ENCODE measurements around the gene FAM193B. TPM values are rescaled to one million over a fixed set of nuclear protein-coding genes. Genes with fewer than 3 reads are reported as not detected.
"Not testable (repeated sequence)": the region's sequence is repeated elsewhere in the genome, so short reads cannot be mapped to it uniquely, and the experiment has no call there.

The FAM193B gene
- total RNA-seq, 1 experiment from 2014 or later = 58.5 TPM

- BruUV-seq (replicated peaks) = no TSS peak
- Histone ChIP-seq H3K4me3 (ENCODE audit: low read depth in 2 of 2, low read length in 2 of 2) (no peak overlapping the region), H3K27ac (ENCODE audit: low read length) (no peak overlapping the region), H3K4me1 (ENCODE audit: control insufficient read depth, insufficient read depth, low read length) (no peaks in the 10 kb centered on the region), H3K9me3 (ENCODE audit: control insufficient read depth, insufficient read depth, low read depth, low read length) (no peaks in the 10 kb centered on the region), H3K36me3 (ENCODE audit: control insufficient read depth, insufficient read depth, low read length) (no peaks in the 10 kb centered on the region), H3K27me3 (ENCODE audit: control insufficient read depth, insufficient read depth, low read length) (no peaks in the 10 kb centered on the region)
- in situ Hi-C loops (cut with HindIII; ENCODE audit: low pct_unique_long_range_greater_than_20kb, low sequenced_read_pairs) (no loop called here), intact Hi-C loops (cut with micrococcal nuclease; ENCODE audit: unreplicated experiment) (no loop called here)
- ATAC-seq (no peak), DNase-seq (ENCODE audit: low read depth, low spot score) (no peak)
- TF ChIP-seq POLR2AphosphoS5 (IDR thresholded peaks at IDR 0.05; ENCODE audit: low read depth, low read length) = no peak
- TF ChIP-seq REST (IDR thresholded peaks at IDR 0.05; ENCODE audit: insufficient read depth in 1 of 2, low read depth in 2 of 2, low read length in 1 of 2) = no peak
- no peak for TF ChIP-seq SIN3A (IDR thresholded peaks at IDR 0.05; ENCODE audit: borderline replicate concordance, insufficient read depth, low read depth, low read length)
- TF ChIP-seq, protein P1, sequence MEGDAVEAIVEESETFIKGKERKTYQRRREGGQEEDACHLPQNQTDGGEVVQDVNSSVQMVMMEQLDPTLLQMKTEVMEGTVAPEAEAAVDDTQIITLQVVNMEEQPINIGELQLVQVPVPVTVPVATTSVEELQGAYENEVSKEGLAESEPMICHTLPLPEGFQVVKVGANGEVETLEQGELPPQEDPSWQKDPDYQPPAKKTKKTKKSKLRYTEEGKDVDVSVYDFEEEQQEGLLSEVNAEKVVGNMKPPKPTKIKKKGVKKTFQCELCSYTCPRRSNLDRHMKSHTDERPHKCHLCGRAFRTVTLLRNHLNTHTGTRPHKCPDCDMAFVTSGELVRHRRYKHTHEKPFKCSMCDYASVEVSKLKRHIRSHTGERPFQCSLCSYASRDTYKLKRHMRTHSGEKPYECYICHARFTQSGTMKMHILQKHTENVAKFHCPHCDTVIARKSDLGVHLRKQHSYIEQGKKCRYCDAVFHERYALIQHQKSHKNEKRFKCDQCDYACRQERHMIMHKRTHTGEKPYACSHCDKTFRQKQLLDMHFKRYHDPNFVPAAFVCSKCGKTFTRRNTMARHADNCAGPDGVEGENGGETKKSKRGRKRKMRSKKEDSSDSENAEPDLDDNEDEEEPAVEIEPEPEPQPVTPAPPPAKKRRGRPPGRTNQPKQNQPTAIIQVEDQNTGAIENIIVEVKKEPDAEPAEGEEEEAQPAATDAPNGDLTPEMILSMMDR (IDR thresholded peaks at IDR 0.05) = no peak
- TF ChIP-seq TCF7L2 (IDR thresholded peaks at IDR 0.05; ENCODE audit: low read depth, low read length) = no peak
- POLR2A ChIA-PET = interaction anchor here (0.6 kb wide), 1 partner anchor 576 kb away, joined by 3 read pairs; no protein-coding TSS in a partner anchor
- CTCF ChIA-PET = no interaction called here
Measured at GRCh38 chr5:177565046-177565445, 10.7 kb upstream of the FAM193B start.

DNA sequence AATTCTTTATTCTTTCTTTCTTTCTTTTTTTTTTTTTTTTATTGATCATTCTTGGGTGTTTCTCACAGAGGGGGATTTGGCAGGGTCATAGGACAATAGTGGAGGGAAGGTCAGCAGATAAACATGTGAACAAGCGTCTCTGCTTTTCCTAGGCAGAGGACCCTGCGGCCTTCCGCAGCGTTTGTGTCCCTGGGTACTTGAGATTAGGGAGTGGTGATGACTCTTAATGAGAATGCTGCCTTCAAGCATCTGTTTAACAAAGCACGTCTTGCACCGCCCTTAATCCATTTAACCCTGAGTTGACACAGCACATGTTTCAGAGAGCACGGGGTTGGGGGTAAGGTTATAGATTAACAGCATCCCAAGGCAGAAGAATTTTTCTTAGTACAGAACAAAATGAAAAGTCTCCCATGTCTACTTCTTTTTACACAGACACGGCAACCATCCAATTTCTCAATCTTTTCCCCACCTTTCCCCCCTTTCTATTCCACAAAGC is 5.1 kb upstream of the FAM193B start:
- intact Hi-C loops (cut with micrococcal nuclease; ENCODE audit: unreplicated experiment); DNase-seq (ENCODE audit: low read depth, low spot score); CTCF ChIA-PET; POLR2A ChIA-PET; H3K4me1 ChIP-seq (ENCODE audit: control insufficient read depth, insufficient read depth, low read length); H3K36me3 ChIP-seq (ENCODE audit: control insufficient read depth, insufficient read depth, low read length); H3K27me3 ChIP-seq (ENCODE audit: control insufficient read depth, insufficient read depth, low read length); ATAC-seq; BruUV-seq (replicated peaks); H3K4me3 ChIP-seq (ENCODE audit: low read depth in 2 of 2, low read length in 2 of 2); in situ Hi-C loops (cut with HindIII; ENCODE audit: low pct_unique_long_range_greater_than_20kb, low sequenced_read_pairs); H3K9me3 ChIP-seq (ENCODE audit: control insufficient read depth, insufficient read depth, low read depth, low read length); H3K27ac ChIP-seq (ENCODE audit: low read length): not testable (repeated sequence)

DNA sequence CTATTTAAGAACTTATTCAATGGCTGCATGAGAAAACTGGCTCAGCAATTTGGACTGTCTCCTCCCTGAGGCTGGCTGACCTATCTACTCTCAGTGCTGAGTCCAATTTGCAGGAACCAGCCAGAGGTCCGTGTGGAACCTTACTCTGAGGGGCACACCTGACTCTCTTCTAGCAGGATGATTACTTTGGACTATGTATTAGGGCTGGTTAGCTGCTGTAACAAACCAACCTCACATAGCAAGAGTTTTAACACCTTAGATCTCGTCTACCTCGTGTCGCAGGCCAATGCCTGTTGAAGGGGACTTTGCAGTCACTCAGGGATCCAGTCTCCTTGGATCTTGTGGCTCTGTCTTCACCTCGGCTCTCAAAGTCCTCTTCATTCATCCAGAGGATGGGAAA is 3.4 kb upstream of the FAM193B start:
- H3K27ac ChIP-seq (ENCODE audit: low read length) = no peak overlapping the region
- H3K27me3 ChIP-seq (ENCODE audit: control insufficient read depth, insufficient read depth, low read length) = no peaks in the 10 kb centered on the region
- no peaks in the 10 kb centered on the region for H3K9me3 ChIP-seq (ENCODE audit: control insufficient read depth, insufficient read depth, low read depth, low read length)
- TF ChIP-seq, protein P1 (IDR thresholded peaks at IDR 0.05) = no peak
- TF ChIP-seq POLR2AphosphoS5 (IDR thresholded peaks at IDR 0.05; ENCODE audit: low read depth, low read length) (no peak), SIN3A (IDR thresholded peaks at IDR 0.05; ENCODE audit: borderline replicate concordance, insufficient read depth, low read depth, low read length) (no peak), REST (IDR thresholded peaks at IDR 0.05; ENCODE audit: insufficient read depth in 1 of 2, low read depth in 2 of 2, low read length in 1 of 2) (no peak), TCF7L2 (IDR thresholded peaks at IDR 0.05; ENCODE audit: low read depth, low read length) (no peak)
- in situ Hi-C loops (cut with HindIII; ENCODE audit: low pct_unique_long_range_greater_than_20kb, low sequenced_read_pairs) (no loop called here), intact Hi-C loops (cut with micrococcal nuclease; ENCODE audit: unreplicated experiment) (no loop called here)
- BruUV-seq (replicated peaks) = no TSS peak
- peaks cover 3% of the 10 kb centered on the region for H3K4me1 ChIP-seq (ENCODE audit: control insufficient read depth, insufficient read depth, low read length)
- H3K36me3 ChIP-seq (ENCODE audit: control insufficient read depth, insufficient read depth, low read length) = no peaks in the 10 kb centered on the region; the same call in 1 of the 2 replicates
- POLR2A ChIA-PET = no interaction called here
- CTCF ChIA-PET = interaction anchor here (0.5 to 1.4 kb wide), 2 partner anchors 10 to 49 kb away, joined by 3 to 8 read pairs; no protein-coding TSS in a partner anchor
- no peak overlapping the region for H3K4me3 ChIP-seq (ENCODE audit: low read depth in 2 of 2, low read length in 2 of 2)
- ATAC-seq (no peak), DNase-seq (ENCODE audit: low read depth, low spot score) (no peak)

All from Panc1 (cell line).